ENCODE measurements around the gene ERP44. TPM values are rescaled to one million over a fixed set of nuclear protein-coding genes. Genes with fewer than 3 reads are reported as not detected.

Gene ERP44
- total RNA-seq, 4 donors from 2014 or later: 9.7 to 13.2 (median 12.4) TPM

GRCh38 chr9:99978221-99978620 is 120.6 kb downstream of the ERP44 start:
- no peak overlapping the region for H3K4me3 ChIP-seq
- H3K27me3 ChIP-seq: no peaks in the 10 kb centered on the region
- H3K27ac ChIP-seq: no peak overlapping the region
- no peaks in the 10 kb centered on the region for H3K4me1 ChIP-seq
- WGBS: 93% methylated on average over 1 of the region's 1 CpG
- DNase-seq (ENCODE audit: low spot score in 2 of 2): no peak
- no peaks in the 10 kb centered on the region for H3K9me3 ChIP-seq
- H3K36me3 ChIP-seq: peaks cover 13% of the 10 kb centered on the region
- TF ChIP-seq POLR2AphosphoS5 (IDR thresholded peaks at IDR 0.05): no peak
- no peak for TF ChIP-seq POLR2A (IDR thresholded peaks at IDR 0.05)
- no peak for TF ChIP-seq EP300 (IDR thresholded peaks at IDR 0.05)
- no peak for TF ChIP-seq CTCF (IDR thresholded peaks at IDR 0.05)

GRCh38 chr9:99977033-99977792 is 121.6 kb downstream of the ERP44 start:
- Histone ChIP-seq H3K9me3 (no peaks in the 10 kb centered on the region), H3K27me3 (no peaks in the 10 kb centered on the region), H3K4me1 (no peaks in the 10 kb centered on the region), H3K36me3 (peaks cover 9% of the 10 kb centered on the region), H3K4me3 (no peak overlapping the region), H3K27ac (no peak overlapping the region)
- no peak for TF ChIP-seq POLR2AphosphoS5 (IDR thresholded peaks at IDR 0.05)
- TF ChIP-seq EP300 (IDR thresholded peaks at IDR 0.05): no peak
- no peak for TF ChIP-seq CTCF (IDR thresholded peaks at IDR 0.05)
- no peak for TF ChIP-seq POLR2A (IDR thresholded peaks at IDR 0.05)
- DNase-seq (ENCODE audit: low spot score in 2 of 2): no peak
- 84% methylated on average over 3 of the region's 3 CpGs for WGBS

GRCh38 chr9:99973455-99973854 is 125.3 kb downstream of the ERP44 start:
- H3K36me3 ChIP-seq: peaks cover 27% of the 10 kb centered on the region

GRCh38 chr9:99971410-99971809 is 127.4 kb downstream of the ERP44 start:
- no peaks in the 10 kb centered on the region for H3K4me1 ChIP-seq
- no peak for TF ChIP-seq POLR2AphosphoS5 (IDR thresholded peaks at IDR 0.05)
- TF ChIP-seq POLR2A (IDR thresholded peaks at IDR 0.05): no peak
- no peak for TF ChIP-seq EP300 (IDR thresholded peaks at IDR 0.05)
- no peak for TF ChIP-seq CTCF (IDR thresholded peaks at IDR 0.05)
- H3K9me3 ChIP-seq: no peaks in the 10 kb centered on the region
- no peak overlapping the region for H3K27ac ChIP-seq
- H3K4me3 ChIP-seq: no peak overlapping the region
- DNase-seq (ENCODE audit: low spot score in 2 of 2): no peak
- H3K27me3 ChIP-seq: no peaks in the 10 kb centered on the region
- H3K36me3 ChIP-seq: peaks cover 36% of the 10 kb centered on the region

More at GRCh38 chr9:99973455-99973854, 125.3 kb downstream of the ERP44 start:
- Histone ChIP-seq H3K27ac (no peak overlapping the region), H3K4me3 (no peak overlapping the region), H3K27me3 (no peaks in the 10 kb centered on the region), H3K4me1 (no peaks in the 10 kb centered on the region), H3K9me3 (no peaks in the 10 kb centered on the region)
- TF ChIP-seq CTCF (IDR thresholded peaks at IDR 0.05) (no peak), POLR2AphosphoS5 (IDR thresholded peaks at IDR 0.05) (no peak), EP300 (IDR thresholded peaks at IDR 0.05) (no peak)
- WGBS: 97% methylated on average over 3 of the region's 3 CpGs
- no peak for DNase-seq (ENCODE audit: low spot score in 2 of 2)

- Histone ChIP-seq H3K36me3 (peaks cover 36% of the 10 kb centered on the region), H3K4me3 (no peak overlapping the region), H3K27me3 (no peaks in the 10 kb centered on the region), H3K4me1 (no peaks in the 10 kb centered on the region), H3K27ac (no peak overlapping the region), H3K9me3 (no peaks in the 10 kb centered on the region)
- TF ChIP-seq POLR2A (IDR thresholded peaks at IDR 0.05) (no peak), POLR2AphosphoS5 (IDR thresholded peaks at IDR 0.05) (no peak), CTCF (IDR thresholded peaks at IDR 0.05) (no peak), EP300 (IDR thresholded peaks at IDR 0.05) (no peak)
- DNase-seq (ENCODE audit: low spot score in 2 of 2): no peak
- WGBS: 98% methylated on average over 2 of the region's 2 CpGs
Observed at GRCh38 chr9:99970481-99970880, 128.3 kb downstream of the ERP44 start.

Measured in suprapubic skin (tissue), 4 donors.